GM18873 (cell line): ENCODE results near the gene ZNF783.
"Not testable (repeated sequence)": the region's sequence is repeated elsewhere in the genome, so short reads cannot be mapped to it uniquely, and the experiment has no call there.

ENCODE experiments used
- ATAC-seq: cut with Tn5 transposase; IDR thresholded peaks from one replicate; pipeline ENCODE4 v1.9.1; 2021; ENCODE audit warnings: mild to moderate bottlenecking, moderate library complexity, moderate number of reproducible peaks; ENCODE audit not compliant: unreplicated experiment, low FRiP score

The ZNF783 gene

DNA sequence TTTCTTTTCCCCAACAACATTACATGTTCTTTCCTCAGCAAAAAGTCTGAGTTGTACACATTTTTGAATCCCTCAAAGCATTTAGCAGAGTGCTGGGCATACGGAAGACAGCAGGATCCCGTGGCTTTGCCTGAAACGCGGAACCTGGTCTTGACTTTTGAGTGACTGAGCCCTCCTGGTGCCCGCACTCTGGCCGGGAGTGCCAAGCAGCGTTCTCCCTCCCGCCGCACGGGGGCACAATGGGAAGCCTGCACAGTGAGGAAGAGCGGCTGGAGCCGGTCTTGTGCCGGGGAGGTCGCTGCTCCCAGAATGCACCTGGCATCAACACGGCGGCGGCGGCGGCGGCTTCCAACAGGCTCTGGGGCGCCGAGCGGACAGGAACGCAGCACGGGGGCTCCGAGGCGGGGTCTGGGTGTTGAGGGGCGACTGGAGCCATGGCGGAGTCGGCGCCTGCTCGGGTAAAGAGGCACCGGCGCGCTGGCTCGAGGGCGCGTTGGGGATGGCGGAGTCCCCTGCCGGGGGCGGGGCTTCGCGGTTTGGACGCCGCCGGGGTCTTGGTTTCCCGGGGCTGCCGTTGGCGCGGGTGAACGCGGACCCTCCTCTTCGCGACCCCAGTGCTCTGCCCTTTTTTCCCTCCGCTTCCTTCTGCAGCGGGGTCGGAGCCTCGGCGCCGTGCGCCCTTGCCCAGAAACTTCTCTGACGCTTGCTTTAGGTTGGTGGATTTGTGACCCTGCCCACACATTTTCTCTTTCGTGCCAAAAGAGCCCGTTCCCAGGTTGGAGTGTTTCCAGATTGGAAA, 22.5 kb upstream of the ZNF783 start, which contains the start of gene ZNF212:
Gene ZNF212 (plus strand): TSS at position 307 of the 799 bp plus-strand sequence. CDS start 128 bp downstream, at position 435.
- ATAC-seq, result peak; percentile 98

DNA sequence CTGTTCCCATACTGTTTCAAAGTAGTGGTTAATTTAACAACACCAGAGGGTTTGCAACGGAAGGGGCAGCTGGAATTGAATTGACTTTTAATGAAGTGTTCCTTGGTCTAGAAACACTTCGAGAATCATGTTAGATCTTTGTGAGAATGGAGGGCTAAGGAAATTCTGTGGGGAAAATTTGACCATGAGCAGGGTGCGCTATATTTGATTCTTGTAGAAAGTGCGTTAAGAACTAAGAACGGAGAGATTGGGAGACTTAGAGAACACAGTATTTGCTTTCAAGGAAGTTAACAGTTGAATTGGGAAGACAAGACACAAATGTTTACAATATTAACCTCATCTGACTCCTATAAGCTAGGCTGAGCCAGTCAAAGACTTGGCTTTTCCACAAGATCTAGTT, 21.4 kb upstream of the ZNF783 start:
- no peak for ATAC-seq

GRCh38 chr7:149241696-149242095, 20.3 kb upstream of the ZNF783 start:
- ATAC-seq, result no peak

DNA sequence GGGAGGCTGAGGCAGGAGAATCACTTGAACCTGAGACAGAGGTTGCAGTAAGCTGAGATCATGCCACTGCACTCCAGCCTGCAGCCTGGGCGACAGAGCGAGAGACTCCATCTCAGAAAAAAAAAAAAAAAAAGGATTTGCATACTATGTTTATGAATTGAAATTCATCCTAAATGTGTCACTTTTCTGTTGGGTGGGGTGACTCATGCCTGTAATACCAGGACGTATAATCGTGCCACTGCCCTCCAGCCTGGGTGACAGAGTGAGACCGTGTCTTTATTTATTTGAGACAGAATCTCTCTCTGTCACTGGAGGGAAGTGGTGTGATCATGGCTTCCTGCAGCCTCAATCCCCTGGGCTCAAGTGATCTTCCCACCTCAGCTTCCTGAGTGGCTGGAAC, 16.8 kb upstream of the ZNF783 start:
- ATAC-seq, result peak; percentile 58

DNA sequence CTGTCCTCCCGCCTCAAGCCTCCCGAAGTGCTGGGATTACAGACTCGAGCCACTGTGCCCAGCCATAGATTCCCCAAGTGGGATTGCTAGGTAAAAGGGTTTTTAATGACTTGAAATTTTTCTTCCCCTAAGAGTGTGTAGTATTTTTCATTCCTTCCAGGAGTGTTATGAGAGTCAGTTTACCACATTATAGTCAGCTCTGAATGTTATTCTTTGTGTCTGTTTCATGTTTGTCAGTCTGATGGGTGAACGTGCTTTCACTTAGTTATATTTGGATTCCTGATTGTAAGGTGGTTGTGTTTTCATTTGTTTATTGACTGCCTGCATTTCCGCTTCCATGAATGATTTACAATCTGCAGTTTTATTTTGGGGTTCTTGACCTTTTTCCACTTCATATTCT, 16.3 kb upstream of the ZNF783 start:
- peak; percentile 51 for ATAC-seq

DNA sequence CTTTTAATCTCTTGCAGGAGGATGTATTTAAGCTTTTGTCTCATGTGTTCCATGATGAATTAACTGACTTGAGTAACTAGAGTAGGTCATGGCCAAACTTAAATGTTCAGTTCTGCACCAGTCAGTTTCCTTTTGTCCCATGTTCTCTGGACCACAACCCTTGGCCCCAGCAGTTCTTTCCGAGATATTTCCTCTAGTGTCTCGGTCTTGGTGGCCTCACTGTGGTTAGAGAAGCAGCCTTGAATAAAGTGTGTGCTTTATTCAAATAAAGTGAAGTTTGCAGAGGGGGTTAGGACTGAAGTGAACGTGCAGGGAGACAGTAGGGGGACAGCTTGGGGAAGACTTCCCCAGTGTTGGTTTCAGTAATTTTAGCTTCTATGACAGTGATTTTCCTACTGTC, 13.2 kb upstream of the ZNF783 start:
- no peak for ATAC-seq

DNA sequence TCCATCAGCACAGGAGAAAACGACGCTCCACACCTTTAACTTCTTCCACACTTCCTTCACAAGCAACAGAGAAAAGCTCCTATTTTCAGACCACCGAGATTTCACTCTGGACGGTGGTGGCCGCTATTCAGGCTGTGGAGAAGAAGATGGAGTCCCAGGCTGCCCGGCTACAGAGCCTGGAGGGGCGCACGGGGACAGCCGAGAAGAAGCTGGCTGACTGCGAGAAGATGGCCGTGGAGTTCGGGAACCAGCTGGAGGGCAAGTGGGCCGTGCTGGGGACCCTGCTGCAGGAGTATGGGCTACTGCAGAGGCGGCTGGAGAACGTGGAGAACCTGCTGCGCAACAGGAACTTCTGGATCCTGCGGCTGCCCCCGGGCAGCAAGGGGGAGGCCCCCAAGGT, 11.8 kb upstream of the ZNF783 start:
- ATAC-seq, result not testable (repeated sequence)

GRCh38 chr7:149251518-149251917, 10.5 kb upstream of the ZNF783 start:
- not testable (repeated sequence) for ATAC-seq

DNA sequence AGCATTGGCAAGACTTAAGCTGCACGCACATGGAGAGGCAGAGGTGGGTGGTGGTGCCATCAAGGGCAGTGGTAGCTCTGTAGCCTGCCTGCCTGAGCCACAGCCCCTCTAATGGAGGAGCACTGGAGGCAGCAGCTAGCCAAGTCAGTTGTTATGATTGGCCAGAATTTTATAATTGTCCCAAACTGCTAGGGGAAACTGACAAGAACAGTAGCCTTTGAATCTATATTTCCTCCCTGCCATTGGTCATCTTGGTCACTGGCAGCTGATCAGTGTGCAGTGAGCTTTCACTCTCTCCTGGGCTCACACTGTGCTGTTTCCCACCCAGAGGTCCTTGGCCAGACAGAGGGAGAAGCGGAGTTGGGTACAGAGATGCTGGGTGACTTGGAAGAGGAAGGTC, 9.6 kb upstream of the ZNF783 start:
- no peak for ATAC-seq

DNA sequence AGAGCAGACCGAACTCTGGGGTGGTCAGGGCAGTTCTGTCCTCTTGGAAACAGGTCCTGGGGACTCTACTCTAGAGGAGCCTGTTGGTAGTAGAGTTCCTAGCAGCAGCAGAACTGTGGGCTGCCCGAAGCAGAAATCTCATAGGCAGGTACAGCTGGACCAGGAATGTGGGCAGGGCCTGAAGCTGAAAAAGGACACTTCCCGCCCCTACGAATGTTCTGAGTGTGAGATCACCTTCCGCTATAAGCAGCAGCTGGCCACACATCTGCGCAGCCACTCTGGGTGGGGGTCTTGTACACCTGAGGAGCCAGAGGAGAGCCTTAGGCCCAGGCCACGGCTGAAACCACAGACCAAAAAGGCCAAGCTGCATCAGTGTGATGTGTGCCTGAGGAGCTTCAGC, 8.3 kb upstream of the ZNF783 start:
- ATAC-seq, result no peak

- no peak for ATAC-seq
These were observed 7.7 kb upstream of the ZNF783 start for GRCh38 chr7:149254181-149254858.

DNA sequence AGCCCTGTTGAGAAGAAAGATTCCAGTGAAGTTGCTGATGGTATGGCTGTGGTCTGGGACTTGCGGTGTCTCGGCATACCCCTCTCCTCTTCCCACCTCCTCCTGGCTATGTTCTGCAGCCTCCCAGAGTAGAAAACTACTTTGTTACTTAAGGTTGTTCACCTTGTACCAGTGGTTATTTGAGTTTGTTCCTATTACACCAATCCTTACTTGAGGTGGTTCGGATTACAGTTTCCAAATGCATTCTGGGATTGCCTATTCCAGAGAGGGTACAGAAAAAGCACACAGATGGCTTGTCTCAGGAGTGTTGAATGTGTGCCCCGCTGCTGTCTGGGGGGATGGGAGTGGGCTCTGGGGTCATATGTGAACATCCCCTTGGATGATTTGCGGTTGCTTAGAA, 6.8 kb upstream of the ZNF783 start:
- no peak for ATAC-seq

GRCh38 chr7:149256568-149256967, 5.4 kb upstream of the ZNF783 start:
- ATAC-seq, result no peak

DNA sequence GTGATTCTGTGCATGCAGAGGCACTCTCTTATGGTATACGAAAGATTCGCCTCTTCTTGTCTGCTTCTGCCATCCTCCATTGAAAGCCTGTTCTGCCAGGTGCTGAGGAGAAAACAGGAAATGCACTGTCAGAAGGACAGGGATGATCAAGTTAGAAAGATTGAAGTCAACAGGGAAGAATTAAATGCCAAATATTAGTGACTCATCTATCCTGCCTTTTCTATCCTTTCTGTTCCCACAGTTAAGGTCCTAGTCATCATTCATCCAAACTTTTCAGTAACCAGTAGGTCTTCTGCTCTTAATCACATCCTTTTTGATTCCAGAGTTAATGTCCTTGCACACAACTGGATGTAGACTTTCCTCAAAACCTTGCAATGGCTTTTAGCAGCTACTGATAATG, 4.8 kb upstream of the ZNF783 start:
- ATAC-seq, result no peak

- ATAC-seq, result no peak
These were observed 624 bp upstream of the ZNF783 start for GRCh38 chr7:149261316-149261828.

DNA sequence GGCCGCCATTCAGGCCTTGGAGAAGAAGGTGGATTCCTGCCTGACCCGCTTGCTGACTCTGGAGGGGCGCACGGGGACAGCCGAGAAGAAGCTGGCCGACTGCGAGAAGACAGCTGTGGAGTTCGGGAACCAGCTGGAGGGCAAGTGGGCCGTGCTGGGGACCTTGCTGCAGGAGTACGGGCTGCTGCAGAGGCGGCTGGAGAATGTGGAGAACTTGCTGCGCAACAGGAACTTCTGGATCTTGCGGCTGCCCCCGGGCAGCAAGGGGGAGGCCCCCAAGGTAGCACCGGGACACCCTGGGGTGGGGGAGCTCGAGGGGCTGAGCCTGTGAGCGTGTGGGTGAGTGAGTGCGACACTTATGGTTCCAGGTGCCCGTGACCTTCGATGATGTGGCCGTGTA, 4.5 kb downstream of the ZNF783 start:
- no peak for ATAC-seq

- ATAC-seq, result no peak
These were observed 5.7 kb downstream of the ZNF783 start for GRCh38 chr7:149267733-149268132.

- ATAC-seq, result not testable (repeated sequence)
These were observed 12.4 kb downstream of the ZNF783 start for GRCh38 chr7:149274424-149274823.

- ATAC-seq, result no peak
These were observed 15.9 kb downstream of the ZNF783 start for GRCh38 chr7:149277871-149278270.

- no peak for ATAC-seq
These were observed 16.4 kb downstream of the ZNF783 start for GRCh38 chr7:149278396-149278795.

- ATAC-seq, result no peak
These were observed 17.2 kb downstream of the ZNF783 start for GRCh38 chr7:149279111-149279743.
